Left ventricle myocardium inferior (tissue), 1 donor: ENCODE measurements around the gene NOL4L. TPM values are rescaled to one million over a fixed set of nuclear protein-coding genes. Genes with fewer than 3 reads are reported as not detected.

ENCODE experiments used
- DNase-seq: peaks from one replicate; pipeline ENCODE4 v3.0.0-alpha.2; 2020
- H3K27ac ChIP-seq: fragments of 200-600 bp; replicated peaks from 2 replicates; pipeline ENCODE4 v1.8.0; 2021
- H3K27me3 ChIP-seq: fragments of 200-600 bp; 2 replicates; pipeline ENCODE4 v1.8.0; 2021; ENCODE audit warnings: low read depth
- H3K36me3 ChIP-seq: fragments of 200-600 bp; 2 replicates; pipeline ENCODE4 v1.8.0; 2021
- H3K4me1 ChIP-seq: fragments of 200-600 bp; 2 replicates; pipeline ENCODE4 v1.8.0; 2021
- H3K4me3 ChIP-seq: fragments of 200-600 bp; 2 replicates; pipeline ENCODE4 v1.8.0; 2021; ENCODE audit warnings: mild to moderate bottlenecking, moderate library complexity
- H3K9me3 ChIP-seq: fragments of 200-600 bp; replicated peaks from 2 replicates; pipeline ENCODE4 v1.8.0; 2021
- intact Hi-C: fragments of 100-400 bp; cut with micrococcal nuclease; formaldehyde crosslinking; loops from one replicate; pipeline ENCODE4 v1.11.0; 2022
- total RNA-seq: library from RNA; stranded (reverse); fragmentation: NEBNext Ultra II Directional; extraction: Animal tissue kit (Norgen Biotek cat#: 25700); gene quantifications from one replicate; pipeline ENCODE4 v1.2.1, GENCODE V29; 2021
- TF ChIP-seq, protein P1 (sequence below): fragments of 200-600 bp; IDR thresholded peaks from 2 replicates; pipeline ENCODE4 v1.8.0; 2021; ENCODE audit warnings: antibody characterized with exemption, mild to moderate bottlenecking, borderline replicate concordance
- donor health status: DM: no; HTN: yes; CAD: no; lungs with severe emphysema.

Gene NOL4L
- total RNA-seq, 1 donor from 2014 or later: 5.6 TPM

GRCh38 chr20:32534661-32535240, 50.4 kb downstream of the NOL4L start:
- Histone ChIP-seq H3K4me3 (no peak overlapping the region), H3K27ac (no peak overlapping the region)
- TF ChIP-seq, protein P1, sequence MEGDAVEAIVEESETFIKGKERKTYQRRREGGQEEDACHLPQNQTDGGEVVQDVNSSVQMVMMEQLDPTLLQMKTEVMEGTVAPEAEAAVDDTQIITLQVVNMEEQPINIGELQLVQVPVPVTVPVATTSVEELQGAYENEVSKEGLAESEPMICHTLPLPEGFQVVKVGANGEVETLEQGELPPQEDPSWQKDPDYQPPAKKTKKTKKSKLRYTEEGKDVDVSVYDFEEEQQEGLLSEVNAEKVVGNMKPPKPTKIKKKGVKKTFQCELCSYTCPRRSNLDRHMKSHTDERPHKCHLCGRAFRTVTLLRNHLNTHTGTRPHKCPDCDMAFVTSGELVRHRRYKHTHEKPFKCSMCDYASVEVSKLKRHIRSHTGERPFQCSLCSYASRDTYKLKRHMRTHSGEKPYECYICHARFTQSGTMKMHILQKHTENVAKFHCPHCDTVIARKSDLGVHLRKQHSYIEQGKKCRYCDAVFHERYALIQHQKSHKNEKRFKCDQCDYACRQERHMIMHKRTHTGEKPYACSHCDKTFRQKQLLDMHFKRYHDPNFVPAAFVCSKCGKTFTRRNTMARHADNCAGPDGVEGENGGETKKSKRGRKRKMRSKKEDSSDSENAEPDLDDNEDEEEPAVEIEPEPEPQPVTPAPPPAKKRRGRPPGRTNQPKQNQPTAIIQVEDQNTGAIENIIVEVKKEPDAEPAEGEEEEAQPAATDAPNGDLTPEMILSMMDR: no peak

DNA sequence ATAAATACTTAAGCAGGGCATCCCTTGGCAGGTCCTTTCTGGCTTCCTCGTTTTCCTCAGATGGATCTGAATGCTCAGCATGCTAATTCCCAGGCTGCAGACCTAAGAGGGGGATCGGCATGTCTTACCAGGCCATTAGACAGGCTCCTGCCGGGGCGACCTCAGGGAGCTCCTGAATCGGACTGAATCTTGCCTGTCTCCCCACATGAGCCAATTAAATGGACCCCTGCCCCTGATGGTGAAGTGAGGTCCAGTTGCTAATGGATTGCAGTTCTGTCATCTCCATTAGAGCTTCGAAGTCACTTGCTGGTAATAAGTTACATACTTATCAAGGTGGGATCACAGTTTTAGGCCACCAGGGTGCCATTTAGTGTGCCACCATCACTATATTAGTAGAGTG, 51.4 kb downstream of the NOL4L start:
- peaks cover 15% of the 10 kb centered on the region for H3K27me3 ChIP-seq
- intact Hi-C loops: no loop called here
- no peak overlapping the region for H3K4me3 ChIP-seq
- H3K36me3 ChIP-seq: no peaks in the 10 kb centered on the region
- peaks cover 25% of the 10 kb centered on the region for H3K4me1 ChIP-seq
- no peaks in the 10 kb centered on the region for H3K9me3 ChIP-seq
- no peak overlapping the region for H3K27ac ChIP-seq
- TF ChIP-seq, protein P1: no peak
- no peak for DNase-seq

More at GRCh38 chr20:32534661-32535240, 50.4 kb downstream of the NOL4L start:
- peaks cover 26% of the 10 kb centered on the region for H3K4me1 ChIP-seq
- intact Hi-C loops: no loop called here
- no peaks in the 10 kb centered on the region for H3K36me3 ChIP-seq
- peaks cover 17% of the 10 kb centered on the region for H3K27me3 ChIP-seq
- H3K9me3 ChIP-seq: no peaks in the 10 kb centered on the region
- no peak for DNase-seq

DNA sequence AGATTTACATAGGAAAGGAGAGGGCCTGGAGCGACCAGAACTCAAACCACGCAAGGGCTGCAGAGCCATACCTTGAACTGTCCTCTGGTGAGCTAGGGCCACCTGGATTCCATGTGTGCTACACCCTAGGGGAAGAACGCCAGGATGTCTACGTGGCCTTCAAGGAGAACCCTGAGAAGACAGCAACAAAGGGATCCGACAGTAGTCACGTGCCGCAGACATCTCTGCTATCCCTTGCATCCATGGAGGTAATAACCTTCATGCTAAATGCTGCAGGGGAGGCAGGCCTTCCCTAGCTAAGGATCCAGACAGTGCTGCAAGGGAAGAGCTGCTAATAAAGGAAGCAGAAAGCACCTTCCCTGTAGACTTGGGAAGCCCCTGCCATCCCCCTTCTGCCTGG, 52.9 kb downstream of the NOL4L start:
- H3K4me1 ChIP-seq: peaks cover 26% of the 10 kb centered on the region
- H3K9me3 ChIP-seq: no peaks in the 10 kb centered on the region
- H3K36me3 ChIP-seq: no peaks in the 10 kb centered on the region
- H3K4me3 ChIP-seq: no peak overlapping the region
- no peak overlapping the region for H3K27ac ChIP-seq
- TF ChIP-seq, protein P1: no peak
- DNase-seq: no peak
- intact Hi-C loops: no loop called here
- H3K27me3 ChIP-seq: peaks cover 2% of the 10 kb centered on the region

GRCh38 chr20:32528905-32529670, 56.0 kb downstream of the NOL4L start:
- TF ChIP-seq, protein P1: no peak
- H3K27me3 ChIP-seq: no peaks in the 10 kb centered on the region
- DNase-seq: no peak
- H3K27ac ChIP-seq: peak overlapping the region; percentile 61
- intact Hi-C loops: no loop called here
- H3K4me3 ChIP-seq: no peak overlapping the region
- H3K4me1 ChIP-seq: peaks cover 38% of the 10 kb centered on the region
- no peaks in the 10 kb centered on the region for H3K9me3 ChIP-seq
- H3K36me3 ChIP-seq: no peaks in the 10 kb centered on the region

DNA sequence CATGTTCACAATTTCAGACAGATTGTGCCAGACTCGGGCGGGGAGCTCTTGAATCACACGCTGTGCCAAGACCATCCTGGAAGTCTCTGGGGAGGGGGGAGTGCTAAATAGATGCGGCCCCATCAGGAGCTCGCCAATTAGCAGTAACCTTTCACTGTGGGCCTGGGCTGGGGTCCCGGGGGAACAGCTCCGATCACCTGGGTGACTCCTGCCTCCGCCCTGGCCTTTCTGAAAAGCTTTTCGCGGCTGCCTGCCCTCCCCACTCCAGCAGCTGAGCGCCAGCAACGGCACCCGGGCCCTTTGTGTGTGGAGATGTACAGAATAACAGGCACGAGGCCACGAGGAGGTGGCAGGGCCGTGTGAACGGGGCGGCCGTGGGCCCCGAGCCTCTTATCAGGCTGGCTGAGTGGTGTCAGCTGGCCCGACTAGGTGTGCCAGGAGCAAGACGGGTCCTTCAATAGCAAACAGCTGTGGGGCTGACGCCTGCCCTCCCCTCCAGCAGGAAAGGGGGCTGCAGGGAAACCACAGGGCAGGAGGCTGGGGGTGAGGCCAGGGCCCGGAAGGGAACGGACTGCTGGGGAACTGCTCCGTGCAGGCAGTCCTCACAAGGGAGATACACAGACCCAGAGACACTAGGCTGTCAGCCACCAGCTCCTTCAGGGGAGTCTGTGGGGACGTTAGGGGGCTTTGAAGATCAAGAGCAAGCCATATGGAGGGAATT, 56.8 kb downstream of the NOL4L start:
- intact Hi-C loops: no loop called here
- peak; percentile 73 for DNase-seq
- H3K4me1 ChIP-seq: peaks cover 46% of the 10 kb centered on the region
- no peaks in the 10 kb centered on the region for H3K36me3 ChIP-seq
- TF ChIP-seq, protein P1: no peak
- H3K9me3 ChIP-seq: no peaks in the 10 kb centered on the region
- H3K27ac ChIP-seq: peak overlapping the region; percentile 61
- no peaks in the 10 kb centered on the region for H3K27me3 ChIP-seq
- peak overlapping the region; percentile 25 for H3K4me3 ChIP-seq
